NOMO-1 treated with DMSO at 0.1 percent for 48 hours (cell line): ENCODE measurements around the gene PTPN1.
"Not testable (repeated sequence)": the region's sequence is repeated elsewhere in the genome, so short reads cannot be mapped to it uniquely, and the experiment has no call there.

Experiments
- DNase-seq: peaks from one replicate; lab custom pipeline; 2025; ENCODE audit not compliant: unreplicated experiment; lab: John Stamatoyannopoulos, UW

Gene PTPN1

DNA sequence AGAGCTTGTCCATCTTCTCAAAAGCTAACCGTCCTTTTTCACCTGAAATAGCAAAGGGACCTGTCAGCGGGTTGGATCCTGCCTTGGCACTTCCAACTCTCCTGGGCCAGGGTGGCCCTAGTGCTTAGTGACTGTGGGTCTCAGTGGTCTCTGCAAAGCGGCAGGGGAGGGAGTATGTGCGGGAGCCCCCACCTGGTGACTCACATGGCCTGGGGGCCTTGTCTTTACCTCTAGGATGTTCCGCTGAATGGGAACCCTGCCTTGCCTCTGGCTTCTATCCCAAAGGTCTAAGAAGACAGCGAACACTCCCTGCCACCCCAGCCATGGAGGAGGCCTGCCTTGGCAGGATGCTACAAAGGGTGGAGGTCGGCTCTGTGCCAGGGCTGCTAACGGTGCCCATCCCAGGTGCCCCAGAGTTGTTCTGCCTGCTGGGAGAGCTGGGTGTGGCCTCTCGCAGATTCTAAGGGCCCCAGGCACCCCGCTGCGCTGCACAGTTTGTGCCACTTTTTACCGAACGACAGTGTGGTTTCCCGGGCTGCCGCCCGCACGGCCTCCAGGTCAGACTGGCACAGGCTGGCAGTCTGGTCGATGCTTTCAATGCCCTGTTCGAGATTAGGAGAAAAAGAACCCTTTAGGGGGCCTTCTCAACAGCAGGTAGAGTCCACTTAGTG lies 77.2 kb downstream of the PTPN1 start:
- DNase-seq: no peak

- no peak for DNase-seq
Measured at GRCh38 chr20:50588034-50588736, 78.0 kb downstream of the PTPN1 start.

GRCh38 chr20:50589548-50590347 lies 79.6 kb downstream of the PTPN1 start:
- no peak for DNase-seq

DNA sequence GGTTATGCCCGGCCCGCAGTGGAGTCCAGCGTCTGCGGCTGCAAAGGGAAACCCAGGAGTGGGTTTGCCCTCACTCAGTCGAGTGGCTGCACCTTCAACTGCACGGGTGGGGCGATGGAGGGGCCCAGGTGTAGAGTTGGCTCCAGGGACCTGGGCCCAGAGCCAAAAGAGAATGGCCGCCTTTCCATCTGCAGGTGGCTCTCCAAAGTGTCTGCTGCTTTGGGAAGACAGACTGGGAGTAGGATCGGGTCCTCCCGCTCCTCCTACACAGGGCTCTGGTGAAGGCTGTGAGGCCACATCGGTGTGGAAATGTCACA lies 80.1 kb downstream of the PTPN1 start:
- DNase-seq: no peak

- no peak for DNase-seq
Measured at GRCh38 chr20:50591233-50591852, 81.2 kb downstream of the PTPN1 start.

GRCh38 chr20:50592282-50593004 lies 82.3 kb downstream of the PTPN1 start:
- no peak for DNase-seq

DNA sequence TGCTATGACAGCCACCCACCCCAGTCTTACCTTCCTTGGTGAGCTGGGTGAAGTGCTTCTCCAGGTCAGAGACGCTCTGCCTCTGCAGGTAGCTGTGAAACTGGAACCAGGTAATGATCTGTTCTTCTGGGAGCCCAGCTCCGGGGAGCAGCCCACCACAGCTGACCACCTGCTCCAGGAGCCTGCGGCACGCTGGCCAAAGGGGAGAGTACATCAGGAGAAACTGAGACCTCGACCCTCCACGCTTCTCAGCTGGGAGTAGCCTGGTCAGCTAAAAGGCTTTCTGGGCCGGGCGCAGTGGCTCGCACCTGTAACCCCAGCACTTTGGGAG lies 82.8 kb downstream of the PTPN1 start:
- DNase-seq: no peak

GRCh38 chr20:50594231-50594590 lies 84.0 kb downstream of the PTPN1 start:
- no peak for DNase-seq

DNA sequence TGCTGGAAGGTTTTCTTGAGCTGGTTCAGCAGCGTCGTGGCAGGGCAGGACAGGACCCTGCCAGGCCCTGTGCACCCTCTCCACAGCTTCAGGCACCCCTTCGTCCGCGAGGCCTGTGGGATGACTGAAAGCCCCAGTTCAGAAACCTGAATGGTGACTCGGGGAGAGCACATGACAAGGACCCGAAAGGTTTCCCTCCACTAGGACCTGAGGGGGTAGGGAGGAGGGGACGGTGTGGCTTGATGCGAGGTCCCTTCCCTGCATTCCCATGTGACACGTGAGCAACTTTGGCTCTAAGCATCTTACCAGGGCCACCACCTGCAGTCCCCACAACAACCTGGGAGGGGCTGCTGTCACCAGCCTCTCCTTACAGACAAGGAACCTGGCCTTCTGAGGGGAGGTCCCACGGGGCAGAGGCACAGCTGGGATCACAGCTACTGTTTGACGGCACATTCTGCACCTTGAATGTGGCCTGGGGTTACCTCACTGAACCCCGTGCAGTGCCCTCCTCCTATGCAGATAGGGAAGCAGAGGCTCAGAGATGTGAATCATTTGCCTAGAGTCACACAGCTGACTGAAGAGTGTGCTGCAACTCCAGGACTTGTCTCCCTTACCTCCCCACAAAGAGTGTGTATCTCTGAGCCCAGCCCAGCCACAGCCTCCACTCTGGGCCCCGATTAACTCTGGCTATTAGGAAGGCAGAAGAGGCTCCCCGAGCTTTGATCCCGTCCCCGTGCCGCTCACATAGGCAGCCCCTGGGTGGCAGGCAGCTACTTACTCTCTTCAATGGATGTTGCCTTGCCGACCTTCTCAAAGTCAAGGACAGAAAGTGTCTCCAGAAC lies 84.6 kb downstream of the PTPN1 start:
- DNase-seq: no peak

GRCh38 chr20:50595433-50595895 lies 85.3 kb downstream of the PTPN1 start:
- no peak for DNase-seq

GRCh38 chr20:50595988-50596693 lies 86.0 kb downstream of the PTPN1 start:
- DNase-seq: no peak

GRCh38 chr20:50596694-50597021 lies 86.5 kb downstream of the PTPN1 start:
- no peak for DNase-seq

GRCh38 chr20:50597406-50597969 lies 87.3 kb downstream of the PTPN1 start:
- DNase-seq: no peak

DNA sequence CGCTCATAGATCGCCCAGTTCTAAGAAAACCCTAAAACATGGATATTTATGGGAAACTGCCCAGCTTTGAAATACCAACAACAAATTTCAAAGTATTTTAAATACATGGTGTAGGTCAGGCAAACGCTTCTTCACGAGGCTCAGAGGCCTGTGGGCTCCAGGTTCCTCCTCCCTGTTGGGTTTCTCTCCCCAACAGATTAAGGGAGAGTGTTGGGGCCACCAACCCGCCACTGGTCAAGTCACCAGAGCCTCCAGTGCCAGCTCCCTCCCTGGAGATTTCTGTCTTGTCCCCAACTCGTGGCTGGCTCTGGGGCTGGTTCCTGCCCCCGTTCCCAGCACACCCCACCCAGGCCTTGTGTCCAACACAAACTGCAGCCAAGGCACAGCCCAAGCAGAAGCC lies 87.9 kb downstream of the PTPN1 start:
- no peak for DNase-seq

DNA sequence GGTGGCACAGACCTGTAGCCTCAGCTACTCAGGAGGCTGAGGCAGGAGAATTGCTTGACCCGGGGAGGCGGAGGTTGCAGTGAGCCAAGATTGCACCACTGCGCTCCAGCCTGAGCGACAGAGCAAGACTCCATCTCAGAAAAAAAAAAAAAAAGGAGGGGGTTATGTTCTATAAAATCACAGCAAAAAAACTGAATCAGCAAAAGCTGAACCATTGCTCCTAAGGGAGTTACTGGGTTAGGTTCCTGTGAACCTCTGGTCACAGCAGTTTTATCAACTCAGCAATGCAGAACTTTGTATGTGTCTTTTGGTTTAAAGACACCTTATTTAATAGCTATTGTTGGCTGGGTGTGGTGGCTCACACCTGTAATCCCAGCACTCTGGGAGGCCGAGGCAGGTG lies 88.6 kb downstream of the PTPN1 start:
- DNase-seq: not testable (repeated sequence)

GRCh38 chr20:50600281-50600895 lies 90.2 kb downstream of the PTPN1 start:
- no peak for DNase-seq

- no peak for DNase-seq
Measured at GRCh38 chr20:50601511-50602431, 91.6 kb downstream of the PTPN1 start.
